GM21576 (cell line): ENCODE data around the gene USP17L29.
"Not testable (repeated sequence)": the region's sequence is repeated elsewhere in the genome, so short reads cannot be mapped to it uniquely, and the experiment has no call there.

Experiments used
- ATAC-seq: cut with Tn5 transposase; IDR thresholded peaks from one replicate; pipeline ENCODE4 v1.9.1; 2021; ENCODE audit warnings: mild to moderate bottlenecking, moderate library complexity; ENCODE audit not compliant: unreplicated experiment

Gene USP17L29, protein sequence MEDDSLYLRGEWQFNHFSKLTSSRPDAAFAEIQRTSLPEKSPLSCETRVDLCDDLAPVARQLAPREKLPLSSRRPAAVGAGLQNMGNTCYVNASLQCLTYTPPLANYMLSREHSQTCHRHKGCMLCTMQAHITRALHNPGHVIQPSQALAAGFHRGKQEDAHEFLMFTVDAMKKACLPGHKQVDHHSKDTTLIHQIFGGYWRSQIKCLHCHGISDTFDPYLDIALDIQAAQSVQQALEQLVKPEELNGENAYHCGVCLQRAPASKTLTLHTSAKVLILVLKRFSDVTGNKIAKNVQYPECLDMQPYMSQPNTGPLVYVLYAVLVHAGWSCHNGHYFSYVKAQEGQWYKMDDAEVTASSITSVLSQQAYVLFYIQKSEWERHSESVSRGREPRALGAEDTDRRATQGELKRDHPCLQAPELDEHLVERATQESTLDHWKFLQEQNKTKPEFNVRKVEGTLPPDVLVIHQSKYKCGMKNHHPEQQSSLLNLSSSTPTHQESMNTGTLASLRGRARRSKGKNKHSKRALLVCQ

DNA sequence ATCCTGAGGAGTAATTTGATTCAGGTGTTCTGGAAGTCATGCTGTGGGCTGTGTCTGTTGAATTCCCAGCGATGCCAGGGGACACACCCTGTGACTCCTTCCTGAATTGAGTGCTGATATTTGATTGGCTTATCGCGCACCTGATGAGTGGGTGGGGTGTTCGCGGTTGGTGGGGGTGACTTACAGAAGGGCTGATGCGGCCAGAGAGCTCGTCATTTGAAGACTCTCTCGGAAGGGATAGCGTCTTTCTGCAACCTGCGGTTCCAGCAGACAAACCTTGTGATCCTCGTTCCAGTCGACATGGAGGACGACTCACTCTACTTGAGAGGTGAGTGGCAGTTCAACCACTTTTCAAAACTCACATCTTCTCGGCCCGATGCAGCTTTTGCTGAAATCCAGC is at the start of gene USP17L29:
TSS of gene USP17L29 (plus strand) at position 301 of the 400 bp plus-strand sequence. CDS start at position 301, 0 bp downstream.
- ATAC-seq = not testable (repeated sequence)

DNA sequence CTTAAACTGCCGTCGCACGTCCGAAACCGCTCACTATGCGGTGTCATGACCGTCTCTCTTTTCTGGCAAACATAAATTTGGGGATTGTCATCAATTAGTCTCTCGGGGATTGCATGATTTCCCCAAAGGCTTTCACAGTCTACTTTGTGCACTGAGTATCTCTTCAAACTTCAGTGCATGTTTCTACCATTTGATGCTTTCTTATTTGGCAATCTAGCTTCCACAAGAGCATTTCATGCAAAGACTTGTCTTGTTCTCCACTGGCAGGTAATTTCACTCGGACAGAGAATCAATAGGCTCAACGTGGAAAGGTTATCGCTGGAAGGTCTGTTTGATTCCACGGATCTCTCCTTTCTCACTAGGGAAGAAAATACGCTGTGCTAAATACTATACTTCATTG is 29.2 kb upstream of the USP17L29 start:
- not testable (repeated sequence) for ATAC-seq

- not testable (repeated sequence) for ATAC-seq
Measured at GRCh38 chr4:9324865-9325264, 28.6 kb upstream of the USP17L29 start, which contains the start of gene USP17L24. USP17L24 (plus strand) TSS chr4:9325165; CDS start chr4:9325165, 0 bp downstream.

- ATAC-seq = not testable (repeated sequence)
Measured at GRCh38 chr4:9329611-9330010, 23.8 kb upstream of the USP17L29 start, which contains the start of gene USP17L25. USP17L25 (plus strand) TSS chr4:9329911; CDS start chr4:9329911, 0 bp downstream.

DNA sequence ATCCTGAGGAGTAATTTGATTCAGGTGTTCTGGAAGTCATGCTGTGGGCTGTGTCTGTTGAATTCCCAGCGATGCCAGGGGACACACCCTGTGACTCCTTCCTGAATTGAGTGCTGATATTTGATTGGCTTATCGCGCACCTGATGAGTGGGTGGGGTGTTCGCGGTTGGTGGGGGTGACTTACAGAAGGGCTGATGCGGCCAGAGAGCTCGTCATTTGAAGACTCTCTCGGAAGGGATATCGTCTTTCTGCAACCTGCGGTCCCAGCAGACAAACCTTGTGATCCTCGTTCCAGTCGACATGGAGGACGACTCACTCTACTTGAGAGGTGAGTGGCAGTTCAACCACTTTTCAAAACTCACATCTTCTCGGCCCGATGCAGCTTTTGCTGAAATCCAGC is 19.1 kb upstream of the USP17L29 start, which contains the start of gene USP17L26:
TSS of gene USP17L26 (plus strand) at position 301 of the 400 bp plus-strand sequence. CDS start at position 301, 0 bp downstream.
- ATAC-seq = not testable (repeated sequence)

DNA sequence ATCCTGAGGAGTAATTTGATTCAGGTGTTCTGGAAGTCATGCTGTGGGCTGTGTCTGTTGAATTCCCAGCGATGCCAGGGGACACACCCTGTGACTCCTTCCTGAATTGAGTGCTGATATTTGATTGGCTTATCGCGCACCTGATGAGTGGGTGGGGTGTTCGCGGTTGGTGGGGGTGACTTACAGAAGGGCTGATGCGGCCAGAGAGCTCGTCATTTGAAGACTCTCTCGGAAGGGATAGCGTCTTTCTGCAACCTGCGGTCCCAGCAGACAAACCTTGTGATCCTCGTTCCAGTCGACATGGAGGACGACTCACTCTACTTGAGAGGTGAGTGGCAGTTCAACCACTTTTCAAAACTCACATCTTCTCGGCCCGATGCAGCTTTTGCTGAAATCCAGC is 14.3 kb upstream of the USP17L29 start, which contains the start of gene USP17L5:
TSS of gene USP17L5 (plus strand) at position 301 of the 400 bp plus-strand sequence. CDS start at position 301, 0 bp downstream.
- ATAC-seq = not testable (repeated sequence)

GRCh38 chr4:9343848-9344247 is 9.6 kb upstream of the USP17L29 start, which contains the start of gene USP17L27:
USP17L27 (plus strand) TSS chr4:9344148; CDS start chr4:9344148, 0 bp downstream.
- not testable (repeated sequence) for ATAC-seq

GRCh38 chr4:9348593-9348992 is 4.8 kb upstream of the USP17L29 start, which contains the start of gene USP17L28:
USP17L28 (plus strand) TSS chr4:9348893; CDS start chr4:9348893, 0 bp downstream.
- ATAC-seq = not testable (repeated sequence)

GRCh38 chr4:9350866-9351265 is 2.6 kb upstream of the USP17L29 start:
- not testable (repeated sequence) for ATAC-seq

GRCh38 chr4:9362829-9363228 is 9.4 kb downstream of the USP17L29 start, which contains the start of gene USP17L30:
USP17L30 (plus strand) TSS chr4:9363129; CDS start chr4:9363129, 0 bp downstream.
- ATAC-seq = not testable (repeated sequence)

DNA sequence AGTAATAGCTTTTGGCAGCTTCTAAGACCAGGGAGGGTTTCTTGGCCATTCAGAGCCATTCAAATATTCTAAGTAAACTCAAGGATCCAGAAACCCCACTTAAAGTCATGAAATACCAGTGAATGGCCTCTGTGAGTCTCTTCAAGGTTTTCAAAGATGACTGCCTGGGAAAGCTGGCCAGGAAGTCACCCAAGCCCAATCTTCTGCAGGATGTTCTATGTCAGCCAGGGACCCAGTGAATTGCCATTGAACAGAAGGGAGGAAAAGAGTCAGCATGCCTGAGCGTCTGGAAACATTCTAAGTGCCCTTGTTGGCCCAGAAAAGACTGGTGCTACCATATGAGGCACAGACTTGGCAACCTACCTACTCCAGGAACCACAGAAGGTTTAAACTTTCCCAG is 26.4 kb downstream of the USP17L29 start:
- not testable (repeated sequence) for ATAC-seq

DNA sequence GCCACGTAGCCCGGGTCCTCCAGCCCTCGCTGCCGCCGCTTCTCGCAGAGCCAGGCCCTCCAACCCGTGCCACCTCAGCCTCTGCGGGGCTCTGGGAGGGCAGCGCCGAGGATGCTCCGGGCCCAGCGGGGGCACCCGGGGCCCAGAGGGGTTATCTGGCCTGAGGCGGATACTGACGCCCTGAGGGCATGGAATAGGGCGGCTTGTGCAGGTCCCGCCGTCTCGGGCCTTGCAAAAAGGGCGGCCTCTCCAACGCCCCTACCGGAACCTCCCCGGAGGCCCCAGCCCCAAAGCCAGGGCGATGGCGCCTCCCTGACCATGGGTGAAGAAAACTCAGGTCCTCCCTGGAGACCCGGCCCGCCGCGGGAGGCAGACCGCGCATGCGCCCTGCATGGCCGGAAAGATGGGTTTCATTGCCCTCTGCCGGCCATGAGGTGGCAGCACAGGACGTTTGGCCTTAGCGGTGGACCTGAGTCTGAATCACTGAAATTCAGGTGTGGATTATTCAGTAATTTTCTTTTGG is 27.6 kb downstream of the USP17L29 start:
- ATAC-seq = not testable (repeated sequence)

DNA sequence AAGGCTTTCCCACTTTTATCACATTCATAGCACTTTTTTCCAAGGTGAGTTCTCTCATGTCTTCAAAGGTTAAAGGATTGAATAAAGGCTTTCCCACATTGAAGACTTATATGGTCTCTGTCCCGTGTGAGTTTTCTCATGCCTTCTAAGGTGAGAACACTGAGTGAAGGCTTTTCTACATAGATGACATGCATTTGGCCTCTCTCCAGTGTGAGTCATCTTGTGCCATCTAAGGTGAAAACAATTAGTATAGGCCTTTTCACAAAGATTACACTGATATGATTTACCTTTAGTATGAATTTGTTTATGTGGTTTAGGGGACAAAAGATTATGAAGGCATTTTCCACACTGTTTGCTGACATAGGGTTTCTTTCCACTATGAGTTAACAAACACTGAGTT is 30.7 kb downstream of the USP17L29 start:
- ATAC-seq = no peak

- ATAC-seq = not testable (repeated sequence)
Measured at GRCh38 chr4:9389001-9389400, 35.6 kb downstream of the USP17L29 start.
